ENCODE results near the gene MPIG6B. TPM values are rescaled to one million over a fixed set of nuclear protein-coding genes. Genes with fewer than 3 reads are reported as not detected.

The MPIG6B gene, protein sequence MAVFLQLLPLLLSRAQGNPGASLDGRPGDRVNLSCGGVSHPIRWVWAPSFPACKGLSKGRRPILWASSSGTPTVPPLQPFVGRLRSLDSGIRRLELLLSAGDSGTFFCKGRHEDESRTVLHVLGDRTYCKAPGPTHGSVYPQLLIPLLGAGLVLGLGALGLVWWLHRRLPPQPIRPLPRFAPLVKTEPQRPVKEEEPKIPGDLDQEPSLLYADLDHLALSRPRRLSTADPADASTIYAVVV
- under 1 TPM in 1 of 3 donors, not detected in 2; 0.16 TPM for total RNA-seq

DNA sequence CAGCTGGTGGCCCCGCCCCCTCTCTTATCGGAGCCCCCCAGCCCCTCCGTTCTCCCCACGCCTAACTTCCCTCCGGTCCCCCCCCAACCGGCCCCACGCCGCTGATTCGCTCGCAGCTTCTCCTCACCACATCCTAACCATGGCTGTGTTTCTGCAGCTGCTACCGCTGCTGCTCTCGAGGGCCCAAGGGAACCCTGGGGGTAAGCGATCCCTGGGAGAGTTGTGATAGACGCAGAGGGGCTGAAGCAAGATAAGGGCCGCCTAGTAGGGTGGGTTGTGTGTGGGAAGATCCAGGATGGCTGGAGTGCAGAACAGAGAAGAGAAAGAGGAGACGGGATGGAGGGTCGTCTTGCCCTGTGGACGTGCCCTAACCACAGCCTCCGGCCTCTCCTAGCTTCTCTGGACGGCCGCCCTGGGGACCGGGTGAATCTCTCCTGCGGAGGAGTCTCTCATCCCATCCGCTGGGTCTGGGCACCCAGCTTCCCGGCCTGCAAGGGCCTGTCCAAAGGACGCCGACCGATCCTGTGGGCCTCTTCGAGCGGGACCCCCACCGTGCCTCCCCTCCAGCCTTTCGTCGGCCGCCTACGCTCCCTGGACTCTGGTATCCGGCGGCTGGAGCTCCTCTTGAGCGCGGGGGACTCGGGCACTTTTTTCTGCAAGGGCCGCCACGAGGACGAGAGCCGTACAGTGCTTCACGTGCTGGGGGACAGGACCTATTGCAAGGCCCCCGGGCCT lies at the start of gene MPIG6B:
Gene MPIG6B (plus strand): TSS at position 129 of the 735 bp plus-strand sequence. CDS start 11 bp downstream, at position 140.
- intact Hi-C loops (cut with DNase I; ENCODE audit: low total_unique reads): no loop called here
- no peak within 1 kb of the TSS for H3K4me3 ChIP-seq
- TF ChIP-seq, protein P1, sequence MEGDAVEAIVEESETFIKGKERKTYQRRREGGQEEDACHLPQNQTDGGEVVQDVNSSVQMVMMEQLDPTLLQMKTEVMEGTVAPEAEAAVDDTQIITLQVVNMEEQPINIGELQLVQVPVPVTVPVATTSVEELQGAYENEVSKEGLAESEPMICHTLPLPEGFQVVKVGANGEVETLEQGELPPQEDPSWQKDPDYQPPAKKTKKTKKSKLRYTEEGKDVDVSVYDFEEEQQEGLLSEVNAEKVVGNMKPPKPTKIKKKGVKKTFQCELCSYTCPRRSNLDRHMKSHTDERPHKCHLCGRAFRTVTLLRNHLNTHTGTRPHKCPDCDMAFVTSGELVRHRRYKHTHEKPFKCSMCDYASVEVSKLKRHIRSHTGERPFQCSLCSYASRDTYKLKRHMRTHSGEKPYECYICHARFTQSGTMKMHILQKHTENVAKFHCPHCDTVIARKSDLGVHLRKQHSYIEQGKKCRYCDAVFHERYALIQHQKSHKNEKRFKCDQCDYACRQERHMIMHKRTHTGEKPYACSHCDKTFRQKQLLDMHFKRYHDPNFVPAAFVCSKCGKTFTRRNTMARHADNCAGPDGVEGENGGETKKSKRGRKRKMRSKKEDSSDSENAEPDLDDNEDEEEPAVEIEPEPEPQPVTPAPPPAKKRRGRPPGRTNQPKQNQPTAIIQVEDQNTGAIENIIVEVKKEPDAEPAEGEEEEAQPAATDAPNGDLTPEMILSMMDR (IDR thresholded peaks at IDR 0.05): no peak
- no peak for TF ChIP-seq POLR2AphosphoS5 (IDR thresholded peaks at IDR 0.05)
- TF ChIP-seq POLR2A (IDR thresholded peaks at IDR 0.05): no peak
- H3K9me3 ChIP-seq: no peaks in the 10 kb centered on the region
- no peak within 1 kb of the TSS for H3K27ac ChIP-seq
- H3K36me3 ChIP-seq: peaks cover 6% of the 10 kb centered on the region
- no peaks in the 10 kb centered on the region for H3K27me3 ChIP-seq
- DNase-seq (ENCODE audit: low spot score in 2 of 2): no peak
- H3K4me1 ChIP-seq: no peaks in the 10 kb centered on the region

DNA sequence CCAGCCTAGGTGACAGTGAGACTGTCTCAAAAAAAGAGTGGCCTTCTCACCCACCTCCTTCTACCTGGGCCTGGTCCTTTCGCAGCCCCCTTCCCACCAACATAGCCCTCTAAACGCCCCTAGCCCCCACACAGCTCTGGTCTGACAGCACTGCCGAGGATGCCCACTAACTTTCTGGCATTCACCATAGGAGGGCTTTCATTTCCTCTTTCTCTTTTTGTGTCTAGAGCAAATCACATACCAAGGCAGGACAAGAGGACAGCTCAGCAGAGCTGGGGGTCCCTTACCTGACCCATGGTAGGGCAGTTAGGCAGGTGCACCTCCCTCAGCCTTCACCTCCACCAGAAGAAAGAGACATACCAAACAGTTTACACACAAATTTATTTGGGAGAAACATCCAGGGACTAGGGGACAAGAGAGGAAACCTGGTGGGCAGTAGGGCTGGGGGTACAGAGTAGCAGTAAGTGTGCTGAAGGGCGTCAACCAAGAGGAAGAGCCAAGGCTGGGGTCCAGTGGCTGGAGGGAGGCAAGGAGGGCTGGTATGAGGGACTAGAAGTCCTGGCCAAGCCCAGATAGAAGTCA lies 46.8 kb upstream of the MPIG6B start:
- H3K27ac ChIP-seq: no peak overlapping the region

DNA sequence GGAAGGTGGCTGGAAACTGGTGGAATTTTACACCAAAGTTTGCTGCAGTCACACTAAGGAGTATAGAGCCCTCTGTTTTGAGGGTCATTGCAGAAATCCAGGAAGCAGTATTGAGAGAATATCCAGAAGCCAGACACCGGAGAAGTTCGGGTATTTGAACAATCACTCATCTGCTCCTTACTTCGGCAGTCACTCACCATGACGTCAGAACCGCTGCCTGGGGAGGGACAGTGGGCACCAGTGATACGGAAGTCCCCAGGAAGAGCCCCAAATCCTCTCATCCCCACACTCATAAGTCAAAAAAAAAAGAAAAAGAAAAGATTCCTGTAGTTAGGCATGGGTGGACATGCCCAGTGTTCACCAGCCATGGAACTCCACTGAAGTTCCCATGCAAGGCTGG lies 46.3 kb upstream of the MPIG6B start:
- no peaks in the 10 kb centered on the region for H3K36me3 ChIP-seq
- TF ChIP-seq POLR2A (IDR thresholded peaks at IDR 0.05): no peak
- no peak for TF ChIP-seq POLR2AphosphoS5 (IDR thresholded peaks at IDR 0.05)
- TF ChIP-seq, protein P1 (IDR thresholded peaks at IDR 0.05): no peak
- H3K4me1 ChIP-seq: no peaks in the 10 kb centered on the region
- no peaks in the 10 kb centered on the region for H3K27me3 ChIP-seq
- intact Hi-C loops (cut with DNase I; ENCODE audit: low total_unique reads): no loop called here
- no peaks in the 10 kb centered on the region for H3K9me3 ChIP-seq
- no peak for DNase-seq (ENCODE audit: low spot score in 2 of 2)
- H3K4me3 ChIP-seq: no peak overlapping the region
- no peak overlapping the region for H3K27ac ChIP-seq

More for the DNA sequence above, 46.8 kb upstream of the MPIG6B start:
- Histone ChIP-seq H3K27me3 (no peaks in the 10 kb centered on the region), H3K9me3 (no peaks in the 10 kb centered on the region), H3K4me1 (no peaks in the 10 kb centered on the region), H3K4me3 (no peak overlapping the region), H3K36me3 (no peaks in the 10 kb centered on the region)
- intact Hi-C loops (cut with DNase I; ENCODE audit: low total_unique reads): no loop called here
- TF ChIP-seq POLR2A (IDR thresholded peaks at IDR 0.05) (no peak), POLR2AphosphoS5 (IDR thresholded peaks at IDR 0.05) (no peak)
- TF ChIP-seq, protein P1 (IDR thresholded peaks at IDR 0.05): no peak
- DNase-seq (ENCODE audit: low spot score in 2 of 2): no peak

DNA sequence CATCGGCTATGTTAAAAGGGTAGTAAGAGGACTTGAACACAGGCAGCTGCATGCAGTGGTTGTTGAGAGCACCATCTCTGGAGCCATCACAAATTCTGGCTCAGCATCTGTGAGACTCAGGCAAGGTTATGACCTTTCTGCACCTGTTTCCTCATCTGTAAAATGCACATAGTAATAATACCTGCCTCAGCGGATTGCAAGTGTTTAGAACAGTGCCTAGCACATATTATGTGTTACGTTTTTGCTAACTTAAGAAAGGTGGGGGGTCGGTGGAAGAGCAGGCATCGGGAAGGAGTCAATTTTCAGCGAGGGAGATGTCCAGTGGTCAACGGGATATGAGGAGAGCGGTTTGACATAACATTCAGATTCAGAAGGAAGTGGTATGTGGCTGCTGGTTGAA lies 45.2 kb upstream of the MPIG6B start:
- Histone ChIP-seq H3K27me3 (no peaks in the 10 kb centered on the region), H3K27ac (no peak overlapping the region), H3K9me3 (no peaks in the 10 kb centered on the region), H3K4me1 (no peaks in the 10 kb centered on the region), H3K36me3 (no peaks in the 10 kb centered on the region), H3K4me3 (no peak overlapping the region)
- intact Hi-C loops (cut with DNase I; ENCODE audit: low total_unique reads): no loop called here
- DNase-seq (ENCODE audit: low spot score in 2 of 2): no peak
- TF ChIP-seq POLR2AphosphoS5 (IDR thresholded peaks at IDR 0.05): no peak
- no peak for TF ChIP-seq POLR2A (IDR thresholded peaks at IDR 0.05)
- TF ChIP-seq, protein P1 (IDR thresholded peaks at IDR 0.05): no peak

All from breast epithelium (tissue), 4 donors.